GM12878 (cell line): ENCODE results near the gene FAM13C. TPM values are rescaled to one million over a fixed set of nuclear protein-coding genes. Genes with fewer than 3 reads are reported as not detected.

Experiments used
- ATAC-seq: fragments of 200-7000 bp; cut with Tn5 transposase; 3 replicates; pipeline ENCODE4 v1.9.1; 2020; ENCODE audit warnings: mild to moderate bottlenecking, moderate library complexity
- BruUV-seq: library from RNA; stranded (reverse); fragments of 400-500 nt; replicated peaks from 2 replicates; lab custom pipeline; 2021; lab: Mats Ljungman, UMichigan
- CTCF ChIA-PET: fragments of 300-600 bp; sonication (Branson Sonifier 250); formaldehyde crosslinking; extraction: SDS; loops from one replicate; lab custom pipeline; 2021; ENCODE audit warnings: inconsistent platforms; lab: Yijun Ruan, JAX
- POLR2A ChIA-PET: fragments of 350-600 bp; formaldehyde crosslinking; extraction: SDS; loops from one replicate; lab custom pipeline; 2021; ENCODE audit warnings: inconsistent platforms; lab: Charles Lee
- RAD21 ChIA-PET: fragments of 300-600 bp; sonication (Branson Sonifier 250); formaldehyde crosslinking; loops from one replicate; lab custom pipeline; 2023; ENCODE audit warnings: antibody characterized with exemption; ENCODE audit not compliant: unreplicated experiment; lab: Charles Lee
- SMC1A ChIA-PET: fragments of 300-600 bp; sonication (Branson Sonifier 250); formaldehyde crosslinking; loops from one replicate; lab custom pipeline; 2023; ENCODE audit not compliant: unreplicated experiment, uncharacterized antibody; lab: Charles Lee
- DNase-seq: peaks from one replicate; pipeline ENCODE4 v3.0.0-alpha.2; 2011; ENCODE audit warnings: low read depth, low spot score
- FAIRE-seq: peaks from 3 replicates; lab custom pipeline; 2011; peaks lifted over from hg19 to GRCh38; lab: Jason Lieb, UNC
- H2AFZ ChIP-seq: 2 replicates; pipeline ENCODE4 v1.6.0; 2011; ENCODE audit warnings: low read depth, low read length, control low read depth; ENCODE audit not compliant: control insufficient read depth
- H3K27ac ChIP-seq: 2 replicates; pipeline ENCODE4 v1.5.1; 2011; ENCODE audit warnings: control low read depth; ENCODE audit not compliant: control insufficient read depth, insufficient read depth
- H3K27me3 ChIP-seq, 2 experiments: replicated peaks in 1 of 2; 2 replicates each; pipeline versions ENCODE4 v1.6.0 to v1.6.1; 2011; ENCODE audit warnings: low read length in 1 of 2; ENCODE audit not compliant: control insufficient read depth in 2 of 2, insufficient read depth in 2 of 2
- H3K36me3 ChIP-seq, 2 experiments: 2 replicates each; pipeline ENCODE4 v1.5.1; 2011; ENCODE audit warnings: low read length in 1 of 2; ENCODE audit not compliant: control insufficient read depth in 2 of 2, insufficient read depth in 2 of 2
- H3K4me1 ChIP-seq: 2 replicates; pipeline ENCODE4 v1.6.1; 2011; ENCODE audit warnings: mild to moderate bottlenecking, low read length, moderate library complexity, mixed read lengths; ENCODE audit not compliant: control insufficient read depth, insufficient read depth
- H3K4me2 ChIP-seq: 2 replicates; pipeline ENCODE4 v1.6.0; 2011; ENCODE audit warnings: control low read depth; ENCODE audit not compliant: control insufficient read depth, insufficient read depth
- H3K4me3 ChIP-seq: fragments of 200-600 bp; sonication (generic); 2 replicates; pipeline ENCODE4 v1.5.1; 2016
- H3K79me2 ChIP-seq: 2 replicates; pipeline ENCODE4 v1.6.0; 2011; ENCODE audit warnings: low read length; ENCODE audit not compliant: control insufficient read depth, insufficient read depth
- H3K9ac ChIP-seq: 2 replicates; pipeline ENCODE4 v1.8.0; 2011; ENCODE audit warnings: low read length, control low read depth, mixed read lengths; ENCODE audit not compliant: control insufficient read depth, insufficient read depth
- H3K9me3 ChIP-seq: replicated peaks from 3 replicates; pipeline ENCODE4 v1.5.1; 2011; ENCODE audit warnings: mild to moderate bottlenecking, low read length; ENCODE audit not compliant: control insufficient read depth, insufficient read depth
- H4K20me1 ChIP-seq: 2 replicates; pipeline ENCODE4 v1.6.0; 2011; ENCODE audit not compliant: control insufficient read depth, insufficient read depth
- ATF7 ChIP-seq: fragments of 450-650 bp; IDR thresholded peaks from 2 replicates; pipeline ENCODE4 v1.6.1; 2016; ENCODE audit warnings: low read depth, mild to moderate bottlenecking
- EP300 ChIP-seq, 2 experiments: fragments of 150-350 bp in 1 of 2; IDR thresholded peaks; 2 replicates each; pipeline ENCODE4 v1.6.1; 2011 to 2012; ENCODE audit warnings: low read depth in 2 of 2, low read length in 2 of 2, borderline replicate concordance in 1 of 2, improper control_type of control experiment in 1 of 2, inconsistent platforms in 1 of 2; ENCODE audit not compliant: control insufficient read depth in 1 of 2
- EZH2 ChIP-seq: IDR thresholded peaks from 2 replicates; pipeline ENCODE4 v1.6.1; 2012; ENCODE audit warnings: low read depth, mild to moderate bottlenecking, control low read depth, inconsistent platforms, low read length, borderline replicate concordance; ENCODE audit not compliant: control insufficient read depth
- MTA3 ChIP-seq: IDR thresholded peaks from 2 replicates; pipeline ENCODE4 v1.6.1; 2012; ENCODE audit warnings: low read length, inconsistent platforms, borderline replicate concordance
- MYB ChIP-seq: fragments of 150-350 bp; IDR thresholded peaks from 2 replicates; pipeline ENCODE4 v1.6.1; 2014; ENCODE audit warnings: mild to moderate bottlenecking, low read depth, low read length, borderline replicate concordance
- NR2C1 ChIP-seq: fragments of 450-650 bp; IDR thresholded peaks from 2 replicates; pipeline ENCODE4 v1.6.1; 2017; ENCODE audit warnings: antibody characterized with exemption, mild to moderate bottlenecking, moderate library complexity
- PAX5 ChIP-seq: IDR thresholded peaks from 2 replicates; pipeline ENCODE4 v1.6.1; 2011; ENCODE audit warnings: low read depth, low read length, borderline replicate concordance
- POLR2AphosphoS5 ChIP-seq: IDR thresholded peaks from 2 replicates; pipeline ENCODE4 v1.6.1; 2011; ENCODE audit warnings: mild to moderate bottlenecking, low read length, inconsistent platforms
- TCF3 ChIP-seq: IDR thresholded peaks from 2 replicates; pipeline ENCODE4 v1.6.1; 2012; ENCODE audit warnings: low read depth, mild to moderate bottlenecking, low read length, borderline replicate concordance; ENCODE audit not compliant: insufficient read depth
- ZBED1 ChIP-seq: IDR thresholded peaks from 2 replicates; pipeline ENCODE4 v1.6.1; 2016; ENCODE audit warnings: borderline replicate concordance
- WGBS: methylation state at CpG from one replicate; pipeline ENCODE4 v1.1.6; 2016; ENCODE audit warnings: low lambda C conversion rate; ENCODE audit not compliant: insufficient replicate concordance, insufficient coverage; ENCODE audit errors: missing lambda C conversion rate; 5-methylcytosine and 5-hydroxymethylcytosine counted together
- in situ Hi-C: fragments of 300-500 bp; cut with MboI; formaldehyde crosslinking; loops from 9 replicates; pipeline ENCODE4 v1.14.3; 2018; ENCODE audit warnings: mixed read lengths
- intact Hi-C: fragments of 100-400 bp; cut with micrococcal nuclease; formaldehyde crosslinking; loops from one replicate; pipeline ENCODE4 v1.14.2; 2022; ENCODE audit not compliant: unreplicated experiment
- polyA plus RNA-seq, 11 experiments: library from polyadenylated mRNA; depleted of rRNA in 4 of 11; unstranded in 6 of 11; stranded (reverse) in 5 of 11; fragments of >200 nt; fragmentation: Nextera tagmentation in 4 of 11; fragmentation: Illumina TruSeq in 1 of 11; extraction: Ambion mirVana in 4 of 11; extraction: Trizol in 1 of 11; gene quantifications; 1 replicate in 1 of 11; 2 replicates in 10 of 11; pipeline versions ENCODE4 v1.2.1 to v1.2.3, GENCODE V29; 2011 to 2016; ENCODE audit warnings: inconsistent platforms in 2 of 11, missing spikeins in 2 of 11, low read depth in 1 of 11
- total RNA-seq, 4 experiments: library from RNA; depleted of rRNA in 3 of 4; stranded (reverse); fragments of >200 nt in 3 of 4; fragmentation: Illumina TruSeq in 1 of 4; extraction: Trizol in 1 of 4; gene quantifications; 2 replicates each; pipeline versions ENCODE4 v1.2.1 to v1.2.3, GENCODE V29; 2013 to 2021
- TF ChIP-seq, protein P1 (sequence below): IDR thresholded peaks from 2 replicates; pipeline ENCODE4 v1.6.1; 2012; ENCODE audit warnings: low read depth, low read length, improper control_type of control experiment

The FAM13C gene
- total and polyA plus RNA-seq, 10 of the 15 experiments (the other 5 are each of a cell fraction or from before 2014, with no cell fraction given): 0.04 to 0.31 (median 0.13) TPM; not detected in 5

DNA sequence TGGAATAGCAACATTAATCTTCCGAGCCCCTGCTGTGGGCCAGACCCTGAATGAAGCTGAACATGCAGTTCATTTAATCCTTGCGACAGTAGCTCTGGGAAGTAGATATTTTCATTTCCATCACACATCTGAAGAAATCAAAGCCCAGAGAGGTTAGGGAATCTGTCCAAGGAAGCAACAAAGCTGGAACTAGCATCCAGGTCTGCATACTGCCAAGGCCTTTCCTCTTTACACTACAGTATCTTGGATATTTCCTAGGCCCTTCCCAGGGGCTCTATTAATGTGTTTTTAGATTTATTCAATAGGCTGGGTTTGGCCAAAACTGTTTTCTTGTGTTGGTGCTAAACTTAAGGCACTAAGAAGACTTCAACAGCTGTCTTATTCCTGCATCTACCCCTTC is 48.1 kb downstream of the FAM13C start:
- ChIA-PET POLR2A (no interaction called here), CTCF (interaction anchor here (0.8 kb wide), 1 partner anchor 9 kb away, joined by 3 read pairs; no protein-coding TSS in a partner anchor)
- TF ChIP-seq TCF3: no peak
- TF ChIP-seq, all 136 proteins: peak for 0

DNA sequence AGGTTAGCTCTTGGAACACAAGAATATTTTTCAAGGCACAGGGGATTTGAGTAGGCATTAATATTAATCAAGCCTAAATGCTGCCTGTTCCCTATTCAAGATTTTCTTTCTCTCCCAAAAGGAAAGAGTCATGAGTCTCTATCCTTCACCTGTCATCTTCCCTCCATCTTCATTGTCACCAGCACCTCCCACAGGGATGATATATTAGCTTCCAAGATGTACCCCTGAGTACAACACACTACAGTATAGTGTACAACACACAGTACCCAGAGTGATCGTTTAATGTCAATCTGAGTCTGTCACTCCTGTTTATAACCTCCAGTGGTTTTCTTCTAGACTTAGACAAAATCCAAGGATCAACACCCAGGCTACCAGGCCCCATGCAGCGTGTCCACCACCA is 50.1 kb downstream of the FAM13C start:
- Histone ChIP-seq H3K4me1 (no peaks in the 10 kb centered on the region), H3K79me2 (no peaks in the 10 kb centered on the region), H3K9ac (no peak overlapping the region), H2AFZ (no peak overlapping the region), H4K20me1 (no peaks in the 10 kb centered on the region), H3K27ac (no peak overlapping the region), H3K4me2 (no peak overlapping the region), H3K9me3 (no peaks in the 10 kb centered on the region), H3K4me3 (no peak overlapping the region), H3K36me3 (no peaks in the 10 kb centered on the region), H3K27me3 (no peaks in the 10 kb centered on the region; a peak in 2 of 4 replicates)
- ChIA-PET SMC1A (interaction anchor here (1.0 kb wide), 1 partner anchor 11 kb away, joined by 3 read pairs; no protein-coding TSS in a partner anchor), RAD21 (no interaction called here), POLR2A (no interaction called here), CTCF (no interaction called here)
- in situ Hi-C loops: no loop called here
- FAIRE-seq: no peak
- WGBS: 43% methylated on average over 2 of the region's 2 CpGs
- BruUV-seq: no TSS peak
- ATAC-seq: no peak
- DNase-seq: no peak
- intact Hi-C loops: no loop called here
- TF ChIP-seq, protein P1, sequence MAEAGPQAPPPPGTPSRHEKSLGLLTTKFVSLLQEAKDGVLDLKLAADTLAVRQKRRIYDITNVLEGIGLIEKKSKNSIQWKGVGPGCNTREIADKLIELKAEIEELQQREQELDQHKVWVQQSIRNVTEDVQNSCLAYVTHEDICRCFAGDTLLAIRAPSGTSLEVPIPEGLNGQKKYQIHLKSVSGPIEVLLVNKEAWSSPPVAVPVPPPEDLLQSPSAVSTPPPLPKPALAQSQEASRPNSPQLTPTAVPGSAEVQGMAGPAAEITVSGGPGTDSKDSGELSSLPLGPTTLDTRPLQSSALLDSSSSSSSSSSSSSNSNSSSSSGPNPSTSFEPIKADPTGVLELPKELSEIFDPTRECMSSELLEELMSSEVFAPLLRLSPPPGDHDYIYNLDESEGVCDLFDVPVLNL: no peak
- TF ChIP-seq NR2C1: no peak
- TF ChIP-seq PAX5: no peak
- no peak for TF ChIP-seq MTA3
- TF ChIP-seq EP300 (IDR thresholded peaks at IDR 0.05; ENCODE audit: borderline replicate concordance in 1 of 2, control insufficient read depth in 1 of 2, low read depth in 2 of 2, low read length in 2 of 2): no peak
- no peak for TF ChIP-seq EZH2
- TF ChIP-seq ATF7: no peak
- TF ChIP-seq MYB: no peak
- TF ChIP-seq POLR2AphosphoS5: no peak
- no peak for TF ChIP-seq ZBED1

More for the DNA sequence above, 48.1 kb downstream of the FAM13C start:
- no peaks in the 10 kb centered on the region for H4K20me1 ChIP-seq
- in situ Hi-C loops (no loop called here), intact Hi-C loops (no loop called here)
- no peak for ATAC-seq
- RAD21 ChIA-PET: no interaction called here
- no peaks in the 10 kb centered on the region for H3K4me1 ChIP-seq
- no peaks in the 10 kb centered on the region for H3K36me3 ChIP-seq
- no peak overlapping the region for H3K9ac ChIP-seq
- no TSS peak for BruUV-seq
- no peak for FAIRE-seq
- H3K9me3 ChIP-seq: no peaks in the 10 kb centered on the region
- H2AFZ ChIP-seq: no peak overlapping the region
- SMC1A ChIA-PET: no interaction called here
- no peak overlapping the region for H3K4me3 ChIP-seq
- H3K27ac ChIP-seq: no peak overlapping the region
- H3K4me2 ChIP-seq: no peak overlapping the region
- DNase-seq: no peak
- 0% methylated on average over 2 of the region's 2 CpGs for WGBS
- no peaks in the 10 kb centered on the region for H3K79me2 ChIP-seq
- H3K27me3 ChIP-seq: no peaks in the 10 kb centered on the region; a peak in 2 of 4 replicates
